Smooth muscle cell (in vitro differentiated cells): ENCODE data around the gene STYXL2. TPM values are rescaled to one million over a fixed set of nuclear protein-coding genes. Genes with fewer than 3 reads are reported as not detected.

Experiments used
- DNase-seq: peaks from one replicate; lab custom pipeline; 2025; ENCODE audit not compliant: unreplicated experiment; lab: John Stamatoyannopoulos, UW
- H2AFZ ChIP-seq: fragments of 200-600 bp; sonication (generic); 2 replicates; pipeline ENCODE4 v1.6.0; 2016; ENCODE audit warnings: antibody characterized with exemption, low read depth, mild to moderate bottlenecking
- H3F3A ChIP-seq: fragments of 200-600 bp; sonication (generic); 2 replicates; pipeline ENCODE4 v1.6.0; 2017; ENCODE audit warnings: antibody characterized with exemption, low read depth
- H3K27ac ChIP-seq: fragments of 200-600 bp; sonication (generic); 2 replicates; pipeline ENCODE4 v1.5.1; 2016; ENCODE audit warnings: low read depth, mild to moderate bottlenecking
- H3K27me3 ChIP-seq: fragments of 200-600 bp; sonication (generic); 2 replicates; pipeline ENCODE4 v1.6.1; 2016; ENCODE audit warnings: low read depth, mild to moderate bottlenecking
- H3K36me3 ChIP-seq: fragments of 200-600 bp; sonication (generic); 2 replicates; pipeline ENCODE4 v1.5.1; 2016; ENCODE audit warnings: low read depth
- H3K4me1 ChIP-seq: fragments of 200-600 bp; sonication (generic); 2 replicates; pipeline ENCODE4 v1.5.1; 2016; ENCODE audit warnings: low read depth
- H3K4me2 ChIP-seq: fragments of 200-600 bp; sonication (generic); 2 replicates; pipeline ENCODE4 v1.6.0; 2016; ENCODE audit warnings: mild to moderate bottlenecking
- H3K4me3 ChIP-seq: fragments of 200-600 bp; sonication (generic); 2 replicates; pipeline ENCODE4 v1.5.1; 2016; ENCODE audit warnings: mild to moderate bottlenecking
- H3K79me2 ChIP-seq: fragments of 200-600 bp; sonication (generic); 2 replicates; pipeline ENCODE4 v1.6.0; 2016; ENCODE audit warnings: low read depth, mild to moderate bottlenecking
- H3K9ac ChIP-seq: fragments of 200-600 bp; sonication (generic); 2 replicates; pipeline ENCODE4 v1.6.0; 2016; ENCODE audit warnings: low read depth
- H3K9me3 ChIP-seq: fragments of 200-600 bp; sonication (generic); replicated peaks from 2 replicates; pipeline ENCODE4 v1.5.1; 2016; ENCODE audit warnings: low read depth
- H4K20me1 ChIP-seq: fragments of 200-600 bp; sonication (generic); 2 replicates; pipeline ENCODE4 v1.6.0; 2016; ENCODE audit warnings: low read depth
- CTCF ChIP-seq: fragments of 200-600 bp; sonication (generic); IDR thresholded peaks from 2 replicates; pipeline ENCODE4 v1.5.1; 2017; ENCODE audit warnings: borderline replicate concordance, mild to moderate bottlenecking, antibody characterized with exemption; ENCODE audit not compliant: insufficient read depth, poor library complexity, severe bottlenecking
- WGBS: methylation state at CpG from one replicate; pipeline ENCODE4 v1.1.7; 2016; ENCODE audit warnings: low lambda C conversion rate; 5-methylcytosine and 5-hydroxymethylcytosine counted together
- polyA plus RNA-seq: library from polyadenylated mRNA; unstranded; fragments of >200 nt; fragmentation: Nextera tagmentation; extraction: Ambion mirVana; gene quantifications from 2 replicates; pipeline ENCODE4 v1.2.1, GENCODE V29; 2016
- total RNA-seq: library from RNA; depleted of rRNA; stranded (reverse); fragments of >200 nt; gene quantifications from 2 replicates; pipeline ENCODE4 v1.2.3, GENCODE V29; 2014

Gene STYXL2
- total and polyA plus RNA-seq, 2 experiments from 2014 or later, result 0.13 to 0.74 TPM

GRCh38 chr1:167120899-167121298, 27.0 kb downstream of the STYXL2 start:
- Histone ChIP-seq H3K27ac (no peak overlapping the region), H3K9ac (no peak overlapping the region)

GRCh38 chr1:167121375-167122120, 27.7 kb downstream of the STYXL2 start:
- no peak overlapping the region for H3K9ac ChIP-seq
- no peaks in the 10 kb centered on the region for H3K9me3 ChIP-seq
- peak overlapping the region; percentile 86 for H3K4me2 ChIP-seq
- H3K27ac ChIP-seq, result no peak overlapping the region
- H2AFZ ChIP-seq, result peak overlapping the region; percentile 93
- peaks cover 4% of the 10 kb centered on the region for H3F3A ChIP-seq
- H3K4me3 ChIP-seq, result peak overlapping the region; percentile 48
- no peaks in the 10 kb centered on the region for H3K79me2 ChIP-seq
- no peak for TF ChIP-seq CTCF
- DNase-seq, result no peak
- H3K4me1 ChIP-seq, result no peaks in the 10 kb centered on the region
- H3K27me3 ChIP-seq, result no peaks in the 10 kb centered on the region
- WGBS, result 16% methylated on average over 47 of the region's 47 CpGs
- H4K20me1 ChIP-seq, result no peaks in the 10 kb centered on the region
- no peaks in the 10 kb centered on the region for H3K36me3 ChIP-seq

More at GRCh38 chr1:167120899-167121298, 27.0 kb downstream of the STYXL2 start:
- peaks cover 4% of the 10 kb centered on the region for H3F3A ChIP-seq
- no peaks in the 10 kb centered on the region for H3K9me3 ChIP-seq
- no peak for TF ChIP-seq CTCF
- H3K4me1 ChIP-seq, result no peaks in the 10 kb centered on the region
- DNase-seq, result no peak
- 75% methylated on average over 13 of the region's 13 CpGs for WGBS
- no peaks in the 10 kb centered on the region for H3K79me2 ChIP-seq
- peak overlapping the region; percentile 48 for H3K4me3 ChIP-seq
- H3K27me3 ChIP-seq, result no peaks in the 10 kb centered on the region
- H3K36me3 ChIP-seq, result no peaks in the 10 kb centered on the region
- no peaks in the 10 kb centered on the region for H4K20me1 ChIP-seq
- peak overlapping the region; percentile 93 for H2AFZ ChIP-seq
- H3K4me2 ChIP-seq, result peak overlapping the region; percentile 86

- WGBS, result 82% methylated on average over 5 of the region's 5 CpGs
- H3K4me1 ChIP-seq, result no peaks in the 10 kb centered on the region
- no peak overlapping the region for H3K27ac ChIP-seq
- no peaks in the 10 kb centered on the region for H3K79me2 ChIP-seq
- no peaks in the 10 kb centered on the region for H3K36me3 ChIP-seq
- H2AFZ ChIP-seq, result no peak overlapping the region
- H3K4me3 ChIP-seq, result no peak overlapping the region
- DNase-seq, result no peak
- no peaks in the 10 kb centered on the region for H3K9me3 ChIP-seq
- no peak overlapping the region for H3K4me2 ChIP-seq
- H3K27me3 ChIP-seq, result no peaks in the 10 kb centered on the region
- TF ChIP-seq CTCF, result no peak
- peaks cover 4% of the 10 kb centered on the region for H3F3A ChIP-seq
- H4K20me1 ChIP-seq, result no peaks in the 10 kb centered on the region
- no peak overlapping the region for H3K9ac ChIP-seq
These were observed 28.2 kb downstream of the STYXL2 start for GRCh38 chr1:167122121-167122480.

- H3K4me2 ChIP-seq, result no peak overlapping the region
- no peaks in the 10 kb centered on the region for H4K20me1 ChIP-seq
- no peak overlapping the region for H3K9ac ChIP-seq
- no peak for DNase-seq
- H3K4me3 ChIP-seq, result no peak overlapping the region
- no peak overlapping the region for H2AFZ ChIP-seq
- H3K36me3 ChIP-seq, result no peaks in the 10 kb centered on the region
- peaks cover 4% of the 10 kb centered on the region for H3F3A ChIP-seq
- no peaks in the 10 kb centered on the region for H3K4me1 ChIP-seq
- H3K79me2 ChIP-seq, result no peaks in the 10 kb centered on the region
- no peak overlapping the region for H3K27ac ChIP-seq
- TF ChIP-seq CTCF, result no peak
- WGBS, result 72% methylated on average over 4 of the region's 4 CpGs
- H3K27me3 ChIP-seq, result no peaks in the 10 kb centered on the region
- H3K9me3 ChIP-seq, result no peaks in the 10 kb centered on the region
These were observed 28.7 kb downstream of the STYXL2 start for GRCh38 chr1:167122568-167122967.
